Measurements from ENCODE around the gene RELN. TPM values are rescaled to one million over a fixed set of nuclear protein-coding genes. Genes with fewer than 3 reads are reported as not detected.

Gene RELN
- total RNA-seq, 1 experiment from 2014 or later, result 4.3 TPM

DNA sequence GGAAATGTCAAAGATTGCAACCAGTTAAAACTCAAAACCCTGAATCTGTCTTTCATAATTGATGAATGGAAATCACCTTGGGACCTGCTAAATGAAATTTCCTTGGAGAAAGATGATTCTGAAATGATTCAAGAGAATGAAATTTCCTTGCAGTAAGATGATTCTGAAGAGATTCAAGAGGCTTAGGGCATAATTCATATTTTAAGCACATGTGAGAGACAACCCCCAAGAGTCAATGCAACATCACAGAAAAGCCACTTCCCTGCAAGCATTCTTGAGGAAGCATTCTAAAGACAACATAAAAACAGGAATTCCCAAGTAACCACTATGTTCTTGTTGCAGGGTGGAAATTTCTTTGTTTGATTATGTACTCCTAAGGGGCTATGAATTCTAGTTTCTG lies 113.7 kb downstream of the RELN start:
- Mint-ChIP-seq H3K36me3 (ENCODE audit: insufficient read depth, unreplicated experiment) (no peaks in the 10 kb centered on the region), H3K9me3 (ENCODE audit: unreplicated experiment) (peaks cover 25% of the 10 kb centered on the region), H3K27ac (ENCODE audit: unreplicated experiment) (no peak overlapping the region)

DNA sequence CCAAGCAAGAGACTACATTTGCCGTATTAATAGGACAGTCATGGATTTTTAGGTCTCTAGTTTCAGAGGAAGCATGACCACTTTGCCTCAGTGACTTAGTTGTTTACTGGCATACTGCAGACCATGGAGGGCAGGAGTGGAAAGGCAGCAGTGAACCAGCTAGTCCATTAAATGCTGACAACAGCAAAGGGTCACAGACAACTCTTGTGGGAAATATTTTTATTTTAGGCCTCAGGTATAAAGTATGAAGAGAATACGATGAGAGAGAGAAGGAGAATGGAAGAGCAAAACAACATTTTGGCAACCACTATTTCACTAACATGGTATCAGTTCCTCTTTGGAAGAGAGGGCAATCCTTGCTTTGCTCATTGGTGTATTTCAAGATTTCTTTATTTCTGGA lies 118.0 kb downstream of the RELN start:
- Mint-ChIP-seq H3K27ac (ENCODE audit: unreplicated experiment) (no peak overlapping the region), H3K4me1 (ENCODE audit: low read depth, unreplicated experiment) (peaks cover 7% of the 10 kb centered on the region), H3K9me3 (ENCODE audit: unreplicated experiment) (peaks cover 9% of the 10 kb centered on the region), H3K27me3 (ENCODE audit: insufficient read depth, unreplicated experiment) (no peaks in the 10 kb centered on the region), H3K4me3 (ENCODE audit: unreplicated experiment) (no peak overlapping the region), H3K36me3 (ENCODE audit: insufficient read depth, unreplicated experiment) (no peaks in the 10 kb centered on the region)
- Histone ChIP-seq H3K9me3 (no peaks in the 10 kb centered on the region), H3K36me3 (ENCODE audit: control insufficient read depth, insufficient read depth, low read length) (no peaks in the 10 kb centered on the region), H3K4me3 (ENCODE audit: low read depth, low read length) (no peak overlapping the region), H3K27me3 (replicated peaks; ENCODE audit: control insufficient read depth, insufficient read depth, low read length) (no peaks in the 10 kb centered on the region), H3K4me1 (no peaks in the 10 kb centered on the region)
- intact Hi-C loops (cut with micrococcal nuclease; ENCODE audit: unreplicated experiment), result no loop called here
- TF ChIP-seq, protein P1, sequence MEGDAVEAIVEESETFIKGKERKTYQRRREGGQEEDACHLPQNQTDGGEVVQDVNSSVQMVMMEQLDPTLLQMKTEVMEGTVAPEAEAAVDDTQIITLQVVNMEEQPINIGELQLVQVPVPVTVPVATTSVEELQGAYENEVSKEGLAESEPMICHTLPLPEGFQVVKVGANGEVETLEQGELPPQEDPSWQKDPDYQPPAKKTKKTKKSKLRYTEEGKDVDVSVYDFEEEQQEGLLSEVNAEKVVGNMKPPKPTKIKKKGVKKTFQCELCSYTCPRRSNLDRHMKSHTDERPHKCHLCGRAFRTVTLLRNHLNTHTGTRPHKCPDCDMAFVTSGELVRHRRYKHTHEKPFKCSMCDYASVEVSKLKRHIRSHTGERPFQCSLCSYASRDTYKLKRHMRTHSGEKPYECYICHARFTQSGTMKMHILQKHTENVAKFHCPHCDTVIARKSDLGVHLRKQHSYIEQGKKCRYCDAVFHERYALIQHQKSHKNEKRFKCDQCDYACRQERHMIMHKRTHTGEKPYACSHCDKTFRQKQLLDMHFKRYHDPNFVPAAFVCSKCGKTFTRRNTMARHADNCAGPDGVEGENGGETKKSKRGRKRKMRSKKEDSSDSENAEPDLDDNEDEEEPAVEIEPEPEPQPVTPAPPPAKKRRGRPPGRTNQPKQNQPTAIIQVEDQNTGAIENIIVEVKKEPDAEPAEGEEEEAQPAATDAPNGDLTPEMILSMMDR (IDR thresholded peaks at IDR 0.05; ENCODE audit: insufficient read depth in 1 of 2, low read depth in 1 of 2, low read length in 1 of 2, severe bottlenecking in 1 of 2, unreplicated experiment in 1 of 2), result no peak
- CTCF ChIA-PET, result no interaction called here
- POLR2A ChIA-PET, result no interaction called here
- BruUV-seq (replicated peaks), result no TSS peak
- no peak for DNase-seq

More for the DNA sequence above, 113.7 kb downstream of the RELN start:
- Histone ChIP-seq H3K36me3 (ENCODE audit: control insufficient read depth, insufficient read depth, low read length) (no peaks in the 10 kb centered on the region), H3K4me3 (ENCODE audit: low read depth, low read length) (no peak overlapping the region), H3K4me1 (no peaks in the 10 kb centered on the region), H3K27me3 (replicated peaks; ENCODE audit: control insufficient read depth, insufficient read depth, low read length) (no peaks in the 10 kb centered on the region), H3K9me3 (no peaks in the 10 kb centered on the region)
- ChIA-PET CTCF (no interaction called here), POLR2A (no interaction called here)
- H3K4me1 Mint-ChIP-seq (ENCODE audit: low read depth, unreplicated experiment), result peaks cover 5% of the 10 kb centered on the region
- no TSS peak for BruUV-seq (replicated peaks)
- intact Hi-C loops (cut with micrococcal nuclease; ENCODE audit: unreplicated experiment), result no loop called here
- no peak overlapping the region for H3K4me3 Mint-ChIP-seq (ENCODE audit: unreplicated experiment)
- no peak for DNase-seq
- TF ChIP-seq, protein P1 (IDR thresholded peaks at IDR 0.05; ENCODE audit: insufficient read depth in 1 of 2, low read depth in 1 of 2, low read length in 1 of 2, severe bottlenecking in 1 of 2, unreplicated experiment in 1 of 2), result no peak
- H3K27me3 Mint-ChIP-seq (ENCODE audit: insufficient read depth, unreplicated experiment), result no peaks in the 10 kb centered on the region

DNA sequence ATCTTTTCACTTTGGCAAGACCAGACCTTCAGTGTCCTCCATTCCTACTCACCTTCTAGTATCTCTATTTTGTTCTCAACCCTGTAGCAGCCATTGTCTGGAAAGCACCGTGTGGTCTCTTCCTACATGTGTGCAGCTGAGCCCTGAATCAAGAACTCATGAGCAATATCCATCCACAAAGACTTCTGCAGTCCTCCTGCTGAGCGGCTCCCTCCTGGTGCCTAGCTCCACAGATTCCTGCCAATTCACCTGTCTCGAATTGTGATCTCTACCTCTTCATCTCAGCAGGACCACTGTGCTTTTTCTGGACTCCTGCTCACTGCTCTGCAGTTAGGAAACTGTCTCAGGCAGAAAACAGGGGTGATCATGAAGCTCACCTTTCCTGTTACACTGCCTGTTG lies 118.8 kb downstream of the RELN start:
- TF ChIP-seq, protein P1 (IDR thresholded peaks at IDR 0.05; ENCODE audit: insufficient read depth in 1 of 2, low read depth in 1 of 2, low read length in 1 of 2, severe bottlenecking in 1 of 2, unreplicated experiment in 1 of 2), result no peak
- BruUV-seq (replicated peaks), result no TSS peak
- Histone ChIP-seq H3K36me3 (ENCODE audit: control insufficient read depth, insufficient read depth, low read length) (no peaks in the 10 kb centered on the region), H3K9me3 (no peaks in the 10 kb centered on the region), H3K27me3 (replicated peaks; ENCODE audit: control insufficient read depth, insufficient read depth, low read length) (no peaks in the 10 kb centered on the region), H3K4me1 (no peaks in the 10 kb centered on the region), H3K4me3 (ENCODE audit: low read depth, low read length) (no peak overlapping the region)
- no peaks in the 10 kb centered on the region for H3K36me3 Mint-ChIP-seq (ENCODE audit: insufficient read depth, unreplicated experiment)
- H3K27ac Mint-ChIP-seq (ENCODE audit: unreplicated experiment), result no peak overlapping the region
- no peak for DNase-seq
- intact Hi-C loops (cut with micrococcal nuclease; ENCODE audit: unreplicated experiment), result no loop called here
- H3K27me3 Mint-ChIP-seq (ENCODE audit: insufficient read depth, unreplicated experiment), result no peaks in the 10 kb centered on the region
- H3K4me3 Mint-ChIP-seq (ENCODE audit: unreplicated experiment), result no peak overlapping the region
- H3K9me3 Mint-ChIP-seq (ENCODE audit: unreplicated experiment), result peaks cover 9% of the 10 kb centered on the region
- POLR2A ChIA-PET, result no interaction called here
- CTCF ChIA-PET, result no interaction called here
- peaks cover 7% of the 10 kb centered on the region for H3K4me1 Mint-ChIP-seq (ENCODE audit: low read depth, unreplicated experiment)
